Measurements from ENCODE around the gene SLC6A18.

- TF ChIP-seq CTCF (IDR thresholded peaks at IDR 0.05; ENCODE audit: low read length) (no peak), EZH2 (optimal IDR thresholded peaks at IDR 0.05; ENCODE audit: low read depth, low read length) (no peak), EZH2phosphoT487 (IDR thresholded peaks at IDR 0.05; ENCODE audit: low read length) (no peak)
These were observed 1.1 kb downstream of the SLC6A18 start for GRCh38 chr5:1226231-1226630.
